Measurements from ENCODE around the gene SEMA4C. TPM values are rescaled to one million over a fixed set of nuclear protein-coding genes. Genes with fewer than 3 reads are reported as not detected.

Gene SEMA4C
- total RNA-seq, 1 donor from 2014 or later, result 25.6 TPM

GRCh38 chr2:96859099-96859649 is 10.7 kb downstream of the SEMA4C start:
- intact Hi-C loops (cut with DNase I), result loop anchor here (5.0 kb wide), 1 partner anchor 97 kb away; the partner anchor contains the start of gene CNNM4
- no peak for DNase-seq (ENCODE audit: low spot score)

- intact Hi-C loops (cut with DNase I), result loop anchor here (1.0 to 5.0 kb wide), 5 partner anchors 39 to 102 kb away; partner anchors contain the start of gene CNNM4
- DNase-seq (ENCODE audit: low spot score), result peak; percentile 99
Observed at GRCh38 chr2:96857667-96858372, 12.1 kb downstream of the SEMA4C start, which contains the start of gene ANKRD39. TSS of gene ANKRD39 (minus strand) at chr2:96858016. CDS start at chr2:96857987, 29 bp downstream.

DNA sequence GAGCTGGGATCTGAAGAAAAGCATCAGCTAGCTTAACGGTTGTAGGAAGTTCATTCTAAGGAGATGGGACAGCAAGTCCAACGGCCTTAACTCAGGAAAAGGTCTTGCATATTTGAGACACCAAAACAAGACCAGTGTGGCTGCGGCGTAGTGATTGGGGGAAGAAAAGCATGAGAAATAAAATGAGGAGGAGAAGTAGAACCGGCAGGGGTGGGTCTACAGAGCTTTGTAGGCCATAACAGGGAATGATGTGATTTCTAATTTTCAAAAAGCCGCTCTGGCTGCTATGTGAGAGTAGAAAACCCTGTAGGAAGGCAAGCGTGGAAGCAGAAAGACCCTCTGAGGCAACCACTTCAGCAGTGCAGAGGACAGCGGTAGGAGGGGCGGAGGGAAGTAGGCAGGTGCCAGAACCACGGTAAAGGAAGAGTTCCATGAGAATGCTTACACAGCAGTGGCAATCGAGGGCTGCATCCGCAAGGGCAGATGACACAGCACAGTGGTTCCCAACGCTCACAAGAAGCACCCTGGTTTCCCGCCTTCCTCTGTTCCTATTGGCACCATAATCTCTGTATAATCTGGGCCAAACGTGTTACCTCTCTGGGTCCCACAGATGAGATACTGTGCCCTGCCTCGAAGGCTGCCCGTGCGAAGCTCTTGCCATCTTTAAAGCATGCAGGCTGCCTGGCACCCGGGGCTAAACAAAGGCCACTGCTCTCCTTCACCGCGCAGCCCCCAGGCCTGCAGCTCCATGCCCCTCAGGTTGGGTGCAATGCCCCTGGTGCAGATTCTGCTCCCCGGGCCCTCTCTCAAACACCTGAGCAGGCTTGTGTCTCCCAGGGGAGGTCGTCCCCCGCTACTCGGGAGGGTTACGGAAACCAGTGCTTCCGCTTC is 12.9 kb downstream of the SEMA4C start:
- no peak for DNase-seq (ENCODE audit: low spot score)
- intact Hi-C loops (cut with DNase I), result loop anchor here (2.0 to 5.0 kb wide), 2 partner anchors 38 to 95 kb away; partner anchors contain the start of gene CNNM4

GRCh38 chr2:96853321-96853720 is 16.6 kb downstream of the SEMA4C start:
- intact Hi-C loops (cut with DNase I), result no loop called here
- DNase-seq (ENCODE audit: low spot score), result no peak

DNA sequence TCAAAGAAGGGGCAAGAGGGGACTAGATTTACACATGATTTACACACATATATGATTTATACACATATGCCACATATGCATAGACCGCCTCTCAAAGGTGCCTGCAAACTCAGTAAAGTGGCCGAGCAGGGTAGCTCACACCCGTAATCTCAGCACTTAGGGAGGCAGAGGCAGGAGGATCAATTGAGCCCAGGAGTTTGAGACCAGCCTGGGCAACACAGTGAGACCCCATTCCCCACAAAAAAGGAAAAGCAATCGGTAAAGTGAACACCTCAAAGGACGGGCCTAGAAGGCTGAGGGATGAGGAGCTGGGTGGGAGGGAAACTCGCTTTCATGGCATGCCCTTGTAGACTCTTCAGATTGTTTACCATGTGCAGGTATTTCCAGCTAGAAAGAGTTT is 17.2 kb downstream of the SEMA4C start:
- intact Hi-C loops (cut with DNase I), result no loop called here
- DNase-seq (ENCODE audit: low spot score), result no peak

GRCh38 chr2:96848264-96848663 is 21.6 kb downstream of the SEMA4C start:
- no peak for DNase-seq (ENCODE audit: low spot score)
- intact Hi-C loops (cut with DNase I), result no loop called here

GRCh38 chr2:96847586-96847985 is 22.3 kb downstream of the SEMA4C start:
- intact Hi-C loops (cut with DNase I), result no loop called here
- no peak for DNase-seq (ENCODE audit: low spot score)

GRCh38 chr2:96846825-96847224 is 23.1 kb downstream of the SEMA4C start:
- DNase-seq (ENCODE audit: low spot score), result no peak
- intact Hi-C loops (cut with DNase I), result no loop called here

- no peak for DNase-seq (ENCODE audit: low spot score)
- intact Hi-C loops (cut with DNase I), result no loop called here
Observed at GRCh38 chr2:96844405-96844808, 25.5 kb downstream of the SEMA4C start.

DNA sequence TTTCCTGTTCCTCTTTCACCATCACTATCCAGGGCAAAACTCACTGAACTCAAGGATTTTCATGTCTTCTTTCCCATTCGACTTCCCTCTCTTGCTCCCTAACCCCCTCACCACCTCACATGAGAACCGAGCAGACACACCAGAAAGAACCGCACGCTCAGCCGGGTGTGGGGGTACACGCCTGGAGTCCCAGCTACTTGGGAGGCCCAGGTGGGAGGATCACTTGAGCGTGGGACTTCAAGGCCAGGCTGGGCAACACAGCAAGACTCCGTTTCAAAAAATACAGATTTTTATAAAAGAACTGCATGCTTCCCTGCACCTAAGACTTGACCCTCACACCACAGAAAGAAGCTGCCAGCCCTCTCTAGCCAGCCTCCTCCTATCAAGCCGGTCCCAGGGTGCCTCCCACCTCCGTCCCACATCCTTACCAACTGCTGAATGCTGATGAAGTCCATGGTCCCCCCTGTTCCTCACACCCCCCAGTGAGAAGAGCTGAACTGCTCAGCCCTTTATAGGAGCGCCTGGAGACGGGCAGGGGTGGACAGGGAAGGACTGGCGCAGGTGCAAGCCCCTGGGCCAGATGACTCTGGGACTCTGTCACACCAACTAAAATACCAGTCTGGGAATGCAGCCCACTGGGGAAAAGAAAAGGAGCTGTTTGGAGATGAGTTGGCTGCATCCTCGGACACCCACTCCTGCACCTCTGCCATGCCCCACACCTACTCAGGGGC is 26.2 kb downstream of the SEMA4C start, which contains the start of gene ANKRD23:
ANKRD23 (minus strand) TSS at position 484 of the 731 bp plus-strand sequence; CDS start at position 455, 29 bp downstream.
- no peak for DNase-seq (ENCODE audit: low spot score)
- intact Hi-C loops (cut with DNase I), result no loop called here

GRCh38 chr2:96842600-96842999 is 27.3 kb downstream of the SEMA4C start:
- intact Hi-C loops (cut with DNase I), result no loop called here
- DNase-seq (ENCODE audit: low spot score), result peak; percentile 85

- intact Hi-C loops (cut with DNase I), result no loop called here
- DNase-seq (ENCODE audit: low spot score), result no peak
Observed at GRCh38 chr2:96841701-96842495, 28.0 kb downstream of the SEMA4C start.

- DNase-seq (ENCODE audit: low spot score), result no peak
- intact Hi-C loops (cut with DNase I), result no loop called here
Observed at GRCh38 chr2:96839875-96840850, 29.7 kb downstream of the SEMA4C start.

GRCh38 chr2:96839293-96839874 is 30.5 kb downstream of the SEMA4C start:
- intact Hi-C loops (cut with DNase I), result no loop called here
- DNase-seq (ENCODE audit: low spot score), result no peak

DNA sequence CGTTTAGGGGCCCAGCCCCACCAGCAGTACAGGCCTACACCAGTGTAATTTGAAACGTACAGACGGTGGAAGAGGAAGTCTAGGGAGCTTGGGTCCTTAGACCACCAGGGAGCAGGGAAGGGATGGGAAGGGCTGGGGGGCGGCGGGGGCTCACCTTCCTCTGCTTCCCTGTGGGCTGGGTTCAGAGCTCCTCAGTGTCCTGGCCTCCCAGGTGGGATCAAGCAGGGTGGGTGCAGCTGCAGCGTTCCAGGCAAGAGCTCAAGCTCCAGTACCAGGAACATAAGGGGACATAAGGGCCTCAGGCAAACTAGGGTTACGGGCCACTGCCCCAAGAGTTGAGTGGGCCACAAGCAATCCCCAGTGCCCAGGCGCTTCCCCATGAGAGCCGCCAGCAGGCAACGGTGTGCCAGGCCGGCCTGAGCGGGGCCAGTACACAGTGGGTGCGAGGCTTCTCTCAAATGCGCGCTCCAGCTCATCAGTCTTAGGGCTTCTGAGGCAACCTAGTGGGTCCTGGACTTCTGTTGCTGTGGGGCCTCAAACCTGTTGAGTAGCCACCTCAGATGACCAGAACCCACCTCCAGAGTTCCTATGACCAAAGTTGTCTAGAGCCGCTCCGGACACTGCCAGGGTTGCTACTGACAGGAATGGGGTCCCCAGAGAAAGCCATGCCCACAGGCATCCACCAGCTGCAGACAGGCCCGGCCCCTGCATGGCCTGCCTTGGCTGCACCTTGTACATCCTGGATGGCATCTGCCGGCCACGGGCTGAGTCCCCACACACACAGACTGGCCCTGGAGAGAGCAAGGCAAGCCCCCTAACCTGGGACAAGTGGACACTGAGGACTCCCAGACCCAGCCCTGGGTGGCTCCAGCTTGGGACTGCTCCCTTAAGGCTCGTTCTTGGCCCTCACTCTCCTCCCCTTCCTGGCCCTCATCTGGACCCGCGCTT is 31.3 kb downstream of the SEMA4C start:
- DNase-seq (ENCODE audit: low spot score), result no peak
- intact Hi-C loops (cut with DNase I), result no loop called here

DNA sequence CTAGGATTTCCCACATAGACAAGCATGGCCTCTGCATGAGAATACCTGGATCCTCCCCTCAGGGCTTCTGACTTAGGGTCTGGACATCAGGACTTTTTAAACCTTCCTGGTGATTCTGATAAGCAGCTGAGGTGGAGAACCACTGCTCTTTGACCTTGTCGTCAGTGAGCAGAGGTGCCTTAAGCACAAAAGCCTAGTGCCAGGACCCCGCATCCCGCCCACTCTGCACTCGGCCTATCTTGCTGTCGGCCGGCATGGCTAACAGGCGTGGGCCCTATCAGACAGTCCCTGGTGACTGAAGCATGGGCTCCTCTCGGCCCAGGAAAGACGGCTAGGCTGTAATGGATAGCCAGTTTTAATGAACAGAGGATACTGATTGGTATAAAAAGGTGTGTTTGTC is 32.3 kb downstream of the SEMA4C start:
- intact Hi-C loops (cut with DNase I), result no loop called here
- no peak for DNase-seq (ENCODE audit: low spot score)

Data from cardiac septum (tissue), 1 donor.